Testis (tissue), 2 donors: ENCODE measurements around the gene GZF1.

ENCODE experiments used
- CTCF ChIP-seq, 3 experiments: fragments of 450-650 bp in 2 of 3; fragments of 200-600 bp in 1 of 3; sonication (generic) in 1 of 3; IDR thresholded peaks; one replicate each; pipeline ENCODE4 v1.5.1; 2016 to 2019; ENCODE audit warnings: antibody characterized with exemption in 3 of 3, mild to moderate bottlenecking in 2 of 3, moderate library complexity in 1 of 3
- POLR2A ChIP-seq: fragments of 450-650 bp; IDR thresholded peaks from one replicate; pipeline ENCODE4 v1.6.1; 2017; ENCODE audit warnings: antibody characterized with exemption, mild to moderate bottlenecking, moderate library complexity

- no peak for TF ChIP-seq CTCF (IDR thresholded peaks at IDR 0.05)
- TF ChIP-seq POLR2A: no peak
These were observed 8.3 kb downstream of the GZF1 start for GRCh38 chr20:23370274-23370673.
